WTC11 (cell line): ENCODE results near the gene TMEM165. TPM values are rescaled to one million over a fixed set of nuclear protein-coding genes. Genes with fewer than 3 reads are reported as not detected.

Experiments
- ATAC-seq: fragments of 200-7000 bp; cut with Tn5 transposase; 2 replicates; pipeline ENCODE4 v1.10.0; 2021; ENCODE audit warnings: mild to moderate bottlenecking, moderate library complexity
- CTCF ChIA-PET: fragments of 300-600 bp; sonication (Branson Sonifier 250); formaldehyde crosslinking; loops from one replicate; lab custom pipeline; 2021; ENCODE audit warnings: antibody characterized with exemption; lab: Charles Lee
- POLR2A ChIA-PET: fragments of 350-600 bp; sonication (Branson Sonifier 250); formaldehyde crosslinking; loops from one replicate; lab custom pipeline; 2021; ENCODE audit warnings: antibody characterized with exemption; lab: Charles Lee
- DNase-seq: peaks from one replicate; pipeline ENCODE4 v3.0.0; 2021; ENCODE audit warnings: low spot score
- H3K27ac Mint-ChIP-seq: 2 replicates; pipeline ENCODE4 v1.8.0; 2021; ENCODE audit warnings: mixed read lengths
- H3K27me3 Mint-ChIP-seq: 2 replicates; pipeline ENCODE4 v1.8.0; 2021; ENCODE audit warnings: low read depth, mild to moderate bottlenecking, moderate library complexity, mixed read lengths
- H3K36me3 Mint-ChIP-seq: 2 replicates; pipeline ENCODE4 v1.8.0; 2021; ENCODE audit warnings: mixed read lengths
- H3K4me1 Mint-ChIP-seq: 2 replicates; pipeline ENCODE4 v1.8.0; 2022; ENCODE audit warnings: mixed read lengths
- H3K4me3 Mint-ChIP-seq: 2 replicates; pipeline ENCODE4 v1.8.0; 2021; ENCODE audit warnings: mild to moderate bottlenecking, moderate library complexity, mixed read lengths
- H3K9me3 Mint-ChIP-seq: 2 replicates; pipeline ENCODE4 v1.8.0; 2021; ENCODE audit warnings: mixed read lengths
- ATF1 ChIP-seq: sonication (generic); formaldehyde crosslinking; IDR thresholded peaks from 2 replicates; pipeline ENCODE4 v1.8.1; 2023; ENCODE audit warnings: mild to moderate bottlenecking, moderate library complexity, missing genetic modification reagents
- CDX4 ChIP-seq: fragments of 250-450 bp; sonication (Bioruptor Pico); IDR thresholded peaks from 2 replicates; pipeline ENCODE4 v1.9.0; 2021; ENCODE audit warnings: moderate library complexity, mild to moderate bottlenecking, inconsistent platforms, borderline replicate concordance
- EMX1 ChIP-seq: fragments of 250-450 bp; sonication (Bioruptor Pico); IDR thresholded peaks from 2 replicates; pipeline ENCODE4 v1.8.0; 2021; ENCODE audit warnings: mild to moderate bottlenecking
- FOXP1 ChIP-seq: sonication (generic); formaldehyde crosslinking; IDR thresholded peaks from 2 replicates; pipeline ENCODE4 v1.8.0; 2022; ENCODE audit warnings: missing genetic modification reagents, mild to moderate bottlenecking, moderate library complexity, borderline replicate concordance
- FOXP4 ChIP-seq: sonication (generic); formaldehyde crosslinking; IDR thresholded peaks from 2 replicates; pipeline ENCODE4 v1.8.0; 2022; ENCODE audit warnings: mild to moderate bottlenecking, missing genetic modification reagents
- GABPB1 ChIP-seq: sonication (generic); formaldehyde crosslinking; IDR thresholded peaks from 2 replicates; pipeline ENCODE4 v1.8.1; 2023; ENCODE audit warnings: mild to moderate bottlenecking, missing genetic modification reagents
- HMGXB4 ChIP-seq: sonication (generic); formaldehyde crosslinking; IDR thresholded peaks from 2 replicates; pipeline ENCODE4 v1.8.1; 2023; ENCODE audit warnings: mild to moderate bottlenecking, moderate library complexity, missing genetic modification reagents
- IRF2 ChIP-seq: sonication (generic); formaldehyde crosslinking; IDR thresholded peaks from 2 replicates; pipeline ENCODE4 v1.8.0; 2022; ENCODE audit warnings: low read depth, missing genetic modification reagents, borderline replicate concordance
- MLX ChIP-seq: sonication (generic); formaldehyde crosslinking; IDR thresholded peaks from 2 replicates; pipeline ENCODE4 v1.8.1; 2023; ENCODE audit warnings: mild to moderate bottlenecking, missing genetic modification reagents, moderate library complexity
- MYBL2 ChIP-seq: sonication (generic); formaldehyde crosslinking; IDR thresholded peaks from 2 replicates; pipeline ENCODE4 v1.8.1; 2023; ENCODE audit warnings: mild to moderate bottlenecking, moderate library complexity, missing genetic modification reagents
- STAT6 ChIP-seq: sonication (generic); formaldehyde crosslinking; conservative IDR thresholded peaks from 2 replicates; pipeline ENCODE4 v1.8.1; 2023; ENCODE audit warnings: mild to moderate bottlenecking, low read depth, missing genetic modification reagents, moderate library complexity
- TCF7 ChIP-seq: sonication (generic); formaldehyde crosslinking; IDR thresholded peaks from 2 replicates; pipeline ENCODE4 v1.8.0; 2022; ENCODE audit warnings: mild to moderate bottlenecking, low read depth, missing genetic modification reagents, moderate library complexity
- TEAD1 ChIP-seq: sonication (generic); formaldehyde crosslinking; IDR thresholded peaks from 2 replicates; pipeline ENCODE4 v1.8.0; 2022; ENCODE audit warnings: mild to moderate bottlenecking, missing genetic modification reagents
- TEAD4 ChIP-seq: sonication (generic); formaldehyde crosslinking; IDR thresholded peaks from 2 replicates; pipeline ENCODE4 v1.8.0; 2022; ENCODE audit warnings: mild to moderate bottlenecking, missing genetic modification reagents
- ZNF512 ChIP-seq: sonication (generic); formaldehyde crosslinking; IDR thresholded peaks from 2 replicates; pipeline ENCODE4 v1.8.1; 2022; ENCODE audit warnings: missing genetic modification reagents, borderline replicate concordance
- total RNA-seq: library from RNA; stranded (reverse); gene quantifications from 3 replicates; pipeline ENCODE4 v1.2.3, GENCODE V29; 2021

TMEM165 gene
- total RNA-seq, 1 experiment from 2014 or later = 88.6 TPM

- no peak overlapping the region for H3K4me3 Mint-ChIP-seq
- CTCF ChIA-PET = interaction anchor here (1.4 kb wide), 1 partner anchor 187 kb away, joined by 3 read pairs; no protein-coding TSS in a partner anchor
- peaks cover 45% of the 10 kb centered on the region for H3K36me3 Mint-ChIP-seq
- H3K9me3 Mint-ChIP-seq = no peaks in the 10 kb centered on the region
- ATAC-seq (no peak), DNase-seq (no peak)
- H3K4me1 Mint-ChIP-seq = no peaks in the 10 kb centered on the region
- TF ChIP-seq TCF7 = no peak
- TF ChIP-seq TEAD1 (CRISPR knock-in tag) = no peak
- TF ChIP-seq CDX4 = no peak
- TF ChIP-seq FOXP1 (CRISPR knock-in tag) = no peak
- no peak overlapping the region for H3K27ac Mint-ChIP-seq
- POLR2A ChIA-PET = no interaction called here
- no peaks in the 10 kb centered on the region for H3K27me3 Mint-ChIP-seq
These were observed 52.1 kb downstream of the TMEM165 start for GRCh38 chr4:55447831-55448230.

- Mint-ChIP-seq H3K4me1 (no peaks in the 10 kb centered on the region), H3K27ac (no peak overlapping the region), H3K9me3 (no peaks in the 10 kb centered on the region), H3K4me3 (no peak overlapping the region), H3K36me3 (peaks cover 36% of the 10 kb centered on the region), H3K27me3 (no peaks in the 10 kb centered on the region)
- POLR2A ChIA-PET = interaction anchor here (0.6 kb wide), 1 partner anchor 33 kb away, joined by 3 read pairs; no protein-coding TSS in a partner anchor
- CTCF ChIA-PET = no interaction called here
- no peak for DNase-seq
- TF ChIP-seq GABPB1 (CRISPR knock-in tag) (no peak), MLX (no peak), ATF1 (CRISPR knock-in tag) (no peak), EMX1 (CRISPR knock-in tag) (no peak), HMGXB4 (no peak), IRF2 (CRISPR knock-in tag) (no peak), MYBL2 (CRISPR knock-in tag) (no peak), STAT6 (CRISPR knock-in tag) (no peak), ZNF512 (CRISPR knock-in tag) (no peak), FOXP4 (CRISPR knock-in tag) (no peak), FOXP1 (CRISPR knock-in tag) (no peak), TEAD4 (CRISPR knock-in tag) (no peak)
- ATAC-seq = no peak
These were observed 54.8 kb downstream of the TMEM165 start for GRCh38 chr4:55450566-55450965.
